Measurements from ENCODE around the gene C20orf144. TPM values are rescaled to one million over a fixed set of nuclear protein-coding genes. Genes with fewer than 3 reads are reported as not detected.

Gene C20orf144
- polyA plus RNA-seq, 2 donors, result 0.02 to 0.04 TPM

Other genes with a start within 250 kb of the C20orf144 start
- gene SNTA1, start 218.6 kb upstream of the C20orf144 start, polyA plus RNA-seq, result 10 to 100 TPM in 1 of 2 donors, 1 to 10 TPM in 1; 6.1 to 10.9 TPM
- gene CBFA2T2, start 172.2 kb upstream of the C20orf144 start, polyA plus RNA-seq, result 1 to 10 TPM; 4.7 to 8.5 TPM
- 1 to 10 TPM; 1.4 to 2.8 TPM for gene ACTL10, start 4.6 kb downstream of the C20orf144 start, polyA plus RNA-seq
- gene NECAB3, start 12.1 kb downstream of the C20orf144 start, polyA plus RNA-seq, result 10 to 100 TPM; 13.5 to 18.4 TPM
- 1 to 10 TPM; 6.4 to 6.7 TPM for gene E2F1, start 24.1 kb downstream of the C20orf144 start, polyA plus RNA-seq
- gene PXMP4, start 58.0 kb downstream of the C20orf144 start, polyA plus RNA-seq, result 1 to 10 TPM; 5.4 to 5.8 TPM
- 1 to 10 TPM; 2.6 to 4.5 TPM for gene ZNF341, start 69.7 kb downstream of the C20orf144 start, polyA plus RNA-seq
- 100 to 1,000 TPM; 116 to 136 TPM for gene CHMP4B, start 149.0 kb downstream of the C20orf144 start, polyA plus RNA-seq

Measured in esophagus (tissue), 2 donors.